Thyroid gland (tissue), 4 donors: ENCODE measurements around the gene RGPD8.
"Not testable (repeated sequence)": the region's sequence is repeated elsewhere in the genome, so short reads cannot be mapped to it uniquely, and the experiment has no call there.

Source experiments
- POLR2A ChIP-seq, 2 donors: fragments of 450-650 bp; IDR thresholded peaks; one replicate each; pipeline ENCODE4 v1.6.1; 2017; ENCODE audit warnings: antibody characterized with exemption in 2 of 2, mild to moderate bottlenecking in 2 of 2, moderate library complexity in 1 of 2
- TF ChIP-seq, protein P1 (sequence below), 6 experiments: fragments of 200-600 bp in 3 of 6; fragments of 450-650 bp in 3 of 6; sonication (generic) in 3 of 6; IDR thresholded peaks; one replicate each; pipeline ENCODE4 v1.5.1; 2016 to 2019; ENCODE audit warnings: antibody characterized with exemption in 6 of 6, mild to moderate bottlenecking in 2 of 6, inconsistent platforms in 1 of 6, moderate library complexity in 1 of 6

DNA sequence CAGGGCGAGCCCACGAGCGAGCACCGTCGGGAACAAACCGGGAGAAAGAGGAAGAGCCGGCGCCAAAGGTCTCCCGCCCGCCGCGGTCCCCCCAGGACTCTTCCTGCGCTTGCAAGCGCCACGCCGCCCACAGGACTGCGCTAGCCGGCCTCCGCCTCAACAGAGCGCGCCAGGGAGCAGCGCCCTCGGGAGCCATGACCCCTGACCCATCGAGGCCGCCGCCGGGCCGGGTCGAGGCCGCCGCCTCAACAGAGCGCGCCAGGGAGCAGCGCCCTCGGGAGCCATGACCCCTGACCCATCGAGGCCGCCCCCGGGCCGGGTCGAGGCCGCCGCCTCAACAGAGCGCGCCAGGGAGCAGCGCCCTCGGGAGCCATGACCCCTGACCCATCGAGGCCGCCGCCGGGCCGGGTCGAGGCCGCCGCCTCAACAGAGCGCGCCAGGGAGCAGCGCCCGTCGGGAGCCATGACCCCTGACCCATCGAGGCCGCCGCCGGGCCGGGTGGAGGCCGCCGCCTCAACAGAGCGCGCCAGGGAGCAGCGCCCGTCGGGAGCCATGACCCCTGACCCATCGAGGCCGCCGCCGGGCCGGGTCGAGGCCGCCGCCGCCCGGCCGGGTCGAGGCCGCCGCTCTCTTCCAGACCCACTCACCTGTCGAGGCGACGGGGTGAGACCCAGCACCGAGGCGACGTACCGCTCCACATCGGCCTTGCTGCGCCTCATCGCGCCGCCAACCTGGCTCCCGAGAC is 538 bp downstream of the RGPD8 start:
- TF ChIP-seq, protein P1, sequence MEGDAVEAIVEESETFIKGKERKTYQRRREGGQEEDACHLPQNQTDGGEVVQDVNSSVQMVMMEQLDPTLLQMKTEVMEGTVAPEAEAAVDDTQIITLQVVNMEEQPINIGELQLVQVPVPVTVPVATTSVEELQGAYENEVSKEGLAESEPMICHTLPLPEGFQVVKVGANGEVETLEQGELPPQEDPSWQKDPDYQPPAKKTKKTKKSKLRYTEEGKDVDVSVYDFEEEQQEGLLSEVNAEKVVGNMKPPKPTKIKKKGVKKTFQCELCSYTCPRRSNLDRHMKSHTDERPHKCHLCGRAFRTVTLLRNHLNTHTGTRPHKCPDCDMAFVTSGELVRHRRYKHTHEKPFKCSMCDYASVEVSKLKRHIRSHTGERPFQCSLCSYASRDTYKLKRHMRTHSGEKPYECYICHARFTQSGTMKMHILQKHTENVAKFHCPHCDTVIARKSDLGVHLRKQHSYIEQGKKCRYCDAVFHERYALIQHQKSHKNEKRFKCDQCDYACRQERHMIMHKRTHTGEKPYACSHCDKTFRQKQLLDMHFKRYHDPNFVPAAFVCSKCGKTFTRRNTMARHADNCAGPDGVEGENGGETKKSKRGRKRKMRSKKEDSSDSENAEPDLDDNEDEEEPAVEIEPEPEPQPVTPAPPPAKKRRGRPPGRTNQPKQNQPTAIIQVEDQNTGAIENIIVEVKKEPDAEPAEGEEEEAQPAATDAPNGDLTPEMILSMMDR (IDR thresholded peaks at IDR 0.05), result not testable (repeated sequence)
- not testable (repeated sequence) for TF ChIP-seq POLR2A (IDR thresholded peaks at IDR 0.05)
